Naive thymus-derived CD4-positive, alpha-beta T cell (primary cell): ENCODE results near the gene TMCC3. TPM values are rescaled to one million over a fixed set of nuclear protein-coding genes. Genes with fewer than 3 reads are reported as not detected.
"Not testable (repeated sequence)": the region's sequence is repeated elsewhere in the genome, so short reads cannot be mapped to it uniquely, and the experiment has no call there.

Experiments
- ATAC-seq: fragments of 150-1000 bp; cut with Tn5 transposase; 2 replicates; pipeline ENCODE4 v1.10.0; 2021; ENCODE audit warnings: mild to moderate bottlenecking, moderate library complexity
- CTCF ChIA-PET: fragments of 350-600 bp; sonication (Branson Sonifier 250); formaldehyde crosslinking; loops from one replicate; lab custom pipeline; 2021; ENCODE audit warnings: antibody characterized with exemption; lab: Charles Lee
- POLR2A ChIA-PET: fragments of 350-600 bp; sonication (Branson Sonifier 250); formaldehyde crosslinking; loops from one replicate; lab custom pipeline; 2021; ENCODE audit warnings: antibody characterized with exemption, inconsistent platforms; lab: Charles Lee
- DNase-seq, 9 donors: peaks; one replicate each; pipeline versions ENCODE4 v3.0.0 to v3.0.0-alpha.2; 2020 to 2022; ENCODE audit warnings: mixed read lengths in 1 of 9
- H3K27ac ChIP-seq: one replicate; pipeline ENCODE4 v1.7.0; 2013; ENCODE audit warnings: mild to moderate bottlenecking, low read depth, low read length, moderate library complexity
- H3K27me3 ChIP-seq, 2 donors: one replicate each; pipeline ENCODE4 v1.7.0; 2013; ENCODE audit warnings: low read length in 2 of 2, mild to moderate bottlenecking in 2 of 2, moderate library complexity in 2 of 2; ENCODE audit not compliant: control insufficient read depth in 2 of 2, insufficient read depth in 2 of 2
- H3K36me3 ChIP-seq, 3 experiments: 1 replicate in 2 of 3; 2 replicates in 1 of 3; pipeline ENCODE4 v1.7.0; 2013; ENCODE audit warnings: low read length in 3 of 3, mild to moderate bottlenecking in 3 of 3, moderate library complexity in 1 of 3; ENCODE audit not compliant: insufficient read depth in 3 of 3, control insufficient read depth in 2 of 3
- H3K4me1 ChIP-seq, 2 donors: one replicate each; pipeline ENCODE4 v1.7.0; 2013; ENCODE audit warnings: low read length in 2 of 2, mild to moderate bottlenecking in 2 of 2, moderate library complexity in 1 of 2; ENCODE audit not compliant: control insufficient read depth in 2 of 2, insufficient read depth in 2 of 2
- H3K4me3 ChIP-seq: 2 replicates; pipeline ENCODE4 v1.7.0; 2013; ENCODE audit warnings: mild to moderate bottlenecking, low read length
- H3K9me3 ChIP-seq, 3 experiments: 1 replicate in 2 of 3; 2 replicates in 1 of 3; pipeline ENCODE4 v1.7.0; 2013; ENCODE audit warnings: low read length in 3 of 3; ENCODE audit not compliant: control insufficient read depth in 2 of 3
- H3K27ac Mint-ChIP-seq, 9 donors: one replicate each; pipeline ENCODE4 v1.8.0; 2020 to 2022; ENCODE audit warnings: mixed read lengths in 9 of 9, mild to moderate bottlenecking in 8 of 9, moderate library complexity in 5 of 9, inconsistent platforms in 2 of 9
- H3K27me3 Mint-ChIP-seq, 5 donors: one replicate each; pipeline ENCODE4 v1.8.0; 2021 to 2022; ENCODE audit warnings: mixed read lengths in 5 of 5, mild to moderate bottlenecking in 1 of 5
- H3K36me3 Mint-ChIP-seq, 5 donors: one replicate each; pipeline ENCODE4 v1.8.0; 2020 to 2022; ENCODE audit warnings: mixed read lengths in 5 of 5, mild to moderate bottlenecking in 3 of 5, inconsistent platforms in 1 of 5
- H3K4me1 Mint-ChIP-seq, 7 donors: one replicate each; pipeline ENCODE4 v1.8.0; 2020 to 2022; ENCODE audit warnings: mixed read lengths in 7 of 7, mild to moderate bottlenecking in 3 of 7, inconsistent platforms in 1 of 7
- H3K4me3 Mint-ChIP-seq, 10 donors: one replicate each; pipeline ENCODE4 v1.8.0; 2020 to 2022; ENCODE audit warnings: mild to moderate bottlenecking in 10 of 10, mixed read lengths in 10 of 10, moderate library complexity in 6 of 10, inconsistent platforms in 2 of 10
- H3K9me3 Mint-ChIP-seq, 11 donors: one replicate each; pipeline ENCODE4 v1.8.0; 2020 to 2022; ENCODE audit warnings: mixed read lengths in 11 of 11, mild to moderate bottlenecking in 4 of 11, inconsistent platforms in 1 of 11, moderate library complexity in 1 of 11
- intact Hi-C, 2 donors: fragments of 100-400 bp; cut with micrococcal nuclease; formaldehyde crosslinking; loops; one replicate each; pipeline ENCODE4 v1.15.1; 2023
- polyA plus RNA-seq, 2 donors: library from polyadenylated mRNA; unstranded; fragments of 300-500 nt; fragmentation: Illumina TruSeq; gene quantifications; one replicate each; pipeline ENCODE4 v1.2.3, GENCODE V29; 2021
- total RNA-seq, 6 experiments: library from RNA in 5 of 6; stranded (reverse) in 5 of 6; gene quantifications; 1 replicate in 5 of 6; 2 replicates in 1 of 6; pipeline ENCODE4 v1.2.3 and lab custom pipeline; 2021 to 2026

TMCC3 gene
- total and polyA plus RNA-seq, 7 experiments from 2014 or later: 0.08 to 9.7 (median 0.10) TPM; not detected in 2

GRCh38 chr12:94553130-94553519 lies 97.2 kb downstream of the TMCC3 start:
- Histone ChIP-seq H3K36me3 (no peaks in the 10 kb centered on the region), H3K27ac (no peak overlapping the region), H3K4me1 (no peaks in the 10 kb centered on the region), H3K27me3 (no peaks in the 10 kb centered on the region), H3K4me3 (no peak overlapping the region), H3K9me3 (peaks cover 0 to 3% (median 0%) of the 10 kb centered on the region in 3 experiments)
- Mint-ChIP-seq H3K27me3 (peaks cover 0 to 18% (median 11%) of the 10 kb centered on the region in 5 donors), H3K27ac (no peak overlapping the region), H3K4me3 (no peak overlapping the region), H3K4me1 (peaks cover 0 to 1% (median 0%) of the 10 kb centered on the region in 7 donors), H3K9me3 (peaks cover 2 to 16% (median 9%) of the 10 kb centered on the region in 11 donors), H3K36me3 (peaks cover 0 to 4% (median 0%) of the 10 kb centered on the region in 5 donors)
- intact Hi-C loops: no loop called here
- POLR2A ChIA-PET: interaction anchor here (0.6 kb wide), 1 partner anchor 892 kb away, joined by 3 read pairs; no protein-coding TSS in a partner anchor
- CTCF ChIA-PET: no interaction called here
- ATAC-seq (no peak), DNase-seq (no peak)

DNA sequence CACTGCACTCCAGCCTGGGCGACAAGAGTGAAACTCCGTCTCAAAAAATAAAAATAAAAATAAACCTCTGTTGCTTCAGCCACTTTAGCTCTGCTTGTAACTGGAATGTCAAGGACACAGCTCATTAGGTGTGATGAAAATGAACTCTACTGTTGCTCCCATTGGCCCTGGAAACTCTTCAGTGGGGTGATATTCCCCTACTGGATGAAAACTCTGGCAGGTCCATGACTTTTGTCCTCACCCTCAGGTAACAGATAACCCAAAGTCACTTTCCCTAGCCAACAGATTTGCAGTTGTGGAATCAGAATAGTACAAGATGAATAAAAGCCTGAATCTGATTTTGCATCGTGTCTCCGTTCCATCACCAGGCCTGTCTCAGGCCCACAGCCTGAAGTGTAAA lies 98.5 kb downstream of the TMCC3 start:
- ATAC-seq: no peak
- Histone ChIP-seq H3K36me3 (no peaks in the 10 kb centered on the region), H3K9me3 (peaks cover 0 to 15% (median 0%) of the 10 kb centered on the region in 3 experiments), H3K4me3 (no peak overlapping the region), H3K27ac (no peak overlapping the region), H3K27me3 (no peaks in the 10 kb centered on the region), H3K4me1 (no peaks in the 10 kb centered on the region)
- H3K4me1 Mint-ChIP-seq: peaks cover 0 to 1% (median 0%) of the 10 kb centered on the region in 7 donors
- no peak for DNase-seq
- POLR2A ChIA-PET: no interaction called here
- H3K9me3 Mint-ChIP-seq: peaks cover 11 to 27% (median 22%) of the 10 kb centered on the region in 11 donors
- H3K27me3 Mint-ChIP-seq: peaks cover 0 to 11% (median 3%) of the 10 kb centered on the region in 5 donors
- H3K27ac Mint-ChIP-seq: no peak overlapping the region
- H3K36me3 Mint-ChIP-seq: peaks cover 2 to 16% (median 7%) of the 10 kb centered on the region in 5 donors
- intact Hi-C loops: no loop called here
- CTCF ChIA-PET: no interaction called here
- H3K4me3 Mint-ChIP-seq: no peak overlapping the region

GRCh38 chr12:94550964-94551363 lies 99.4 kb downstream of the TMCC3 start:
- H3K27ac Mint-ChIP-seq: no peak overlapping the region
- H3K27ac ChIP-seq: no peak overlapping the region
- H3K4me3 ChIP-seq: no peak overlapping the region
- no peaks in the 10 kb centered on the region for H3K4me1 ChIP-seq
- H3K9me3 ChIP-seq: peaks cover 0 to 23% (median 0%) of the 10 kb centered on the region in 3 experiments
- ATAC-seq (no peak), DNase-seq (no peak)
- H3K27me3 ChIP-seq: no peaks in the 10 kb centered on the region
- ChIA-PET CTCF (no interaction called here), POLR2A (no interaction called here)
- peaks cover 0 to 12% (median 3%) of the 10 kb centered on the region in 5 donors for H3K27me3 Mint-ChIP-seq
- intact Hi-C loops: no loop called here
- H3K9me3 Mint-ChIP-seq: peaks cover 12 to 36% (median 28%) of the 10 kb centered on the region in 11 donors
- H3K36me3 ChIP-seq: no peaks in the 10 kb centered on the region
- peaks cover 2 to 22% (median 11%) of the 10 kb centered on the region in 5 donors for H3K36me3 Mint-ChIP-seq
- H3K4me3 Mint-ChIP-seq: no peak overlapping the region
- H3K4me1 Mint-ChIP-seq: peaks cover 0 to 2% (median 0%) of the 10 kb centered on the region in 7 donors

- CTCF ChIA-PET, H3K27me3 ChIP-seq, H3K27me3 Mint-ChIP-seq, POLR2A ChIA-PET, H3K27ac Mint-ChIP-seq, intact Hi-C loops, H3K4me3 ChIP-seq, H3K4me1 Mint-ChIP-seq, H3K4me3 Mint-ChIP-seq, DNase-seq, ATAC-seq, H3K36me3 ChIP-seq, H3K4me1 ChIP-seq, H3K27ac ChIP-seq: not testable (repeated sequence)
- Mint-ChIP-seq H3K9me3 (peaks cover 19 to 45% (median 34%) of the 10 kb centered on the region in 11 donors), H3K36me3 (peaks cover 5 to 29% (median 11%) of the 10 kb centered on the region in 5 donors)
- H3K9me3 ChIP-seq: peaks cover 0 to 25% (median 0%) of the 10 kb centered on the region in 3 experiments
These were observed 101.5 kb downstream of the TMCC3 start for GRCh38 chr12:94548833-94549232.

- CTCF ChIA-PET: no interaction called here
These were observed 104.2 kb downstream of the TMCC3 start for GRCh38 chr12:94545935-94546771.

DNA sequence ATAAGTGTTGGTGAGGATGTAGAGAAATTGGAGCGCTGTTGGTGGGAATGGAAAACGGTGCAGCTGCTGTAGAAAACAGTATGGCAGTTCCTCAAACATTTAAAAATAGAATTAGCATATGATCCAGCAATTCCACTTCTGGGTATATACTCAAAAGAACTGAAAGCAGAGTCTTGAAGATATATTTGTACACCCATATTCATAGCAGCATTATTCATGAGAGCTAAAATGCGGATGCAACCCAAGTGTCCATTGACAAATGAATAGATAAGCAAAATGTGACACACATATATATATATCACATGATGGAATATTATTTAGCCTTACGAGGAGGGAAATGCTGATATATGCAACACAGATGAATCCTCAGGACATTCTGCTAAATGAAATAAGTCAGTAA lies 106.0 kb downstream of the TMCC3 start:
- Histone ChIP-seq H3K27ac (no peak overlapping the region), H3K4me1 (no peaks in the 10 kb centered on the region), H3K36me3 (no peaks in the 10 kb centered on the region), H3K27me3 (no peaks in the 10 kb centered on the region), H3K9me3 (peaks cover 0 to 25% (median 0%) of the 10 kb centered on the region in 3 experiments), H3K4me3 (no peak overlapping the region)
- Mint-ChIP-seq H3K4me1 (peaks cover 0 to 2% (median 0%) of the 10 kb centered on the region in 7 donors), H3K9me3 (peaks cover 19 to 45% (median 31%) of the 10 kb centered on the region in 11 donors), H3K36me3 (peaks cover 5 to 29% (median 11%) of the 10 kb centered on the region in 5 donors), H3K4me3 (no peak overlapping the region), H3K27ac (no peak overlapping the region), H3K27me3 (peaks cover 0 to 3% (median 0%) of the 10 kb centered on the region in 5 donors)
- no peak for ATAC-seq
- DNase-seq: no peak
- ChIA-PET CTCF (no interaction called here), POLR2A (no interaction called here)
- intact Hi-C loops: no loop called here

More at GRCh38 chr12:94545935-94546771, 104.2 kb downstream of the TMCC3 start:
- POLR2A ChIA-PET: no interaction called here
- peaks cover 0 to 25% (median 0%) of the 10 kb centered on the region in 3 experiments for H3K9me3 ChIP-seq
- H3K36me3 ChIP-seq: no peaks in the 10 kb centered on the region
- H3K4me1 ChIP-seq: no peaks in the 10 kb centered on the region
- H3K27me3 Mint-ChIP-seq: peaks cover 0 to 3% (median 0%) of the 10 kb centered on the region in 5 donors
- no peak overlapping the region for H3K4me3 Mint-ChIP-seq
- H3K36me3 Mint-ChIP-seq: peaks cover 5 to 29% (median 11%) of the 10 kb centered on the region in 5 donors
- DNase-seq (no peak), ATAC-seq (peak; percentile 56)
- peaks cover 19 to 45% (median 34%) of the 10 kb centered on the region in 11 donors for H3K9me3 Mint-ChIP-seq
- H3K27ac ChIP-seq: no peak overlapping the region
- peak overlapping the region in 1 of 9 donors; percentile 42 for H3K27ac Mint-ChIP-seq
- H3K27me3 ChIP-seq: no peaks in the 10 kb centered on the region
- no peak overlapping the region for H3K4me3 ChIP-seq
- intact Hi-C loops: no loop called here
- H3K4me1 Mint-ChIP-seq: peaks cover 0 to 2% (median 0%) of the 10 kb centered on the region in 7 donors
